Measurements from ENCODE around the gene FLVCR2. TPM values are rescaled to one million over a fixed set of nuclear protein-coding genes. Genes with fewer than 3 reads are reported as not detected.

Gene FLVCR2
- total RNA-seq, 1 donor from 2014 or later: 3.7 TPM

GRCh38 chr14:75626396-75626795 lies 48.0 kb downstream of the FLVCR2 start:
- H3K4me3 ChIP-seq: no peak overlapping the region
- H3K9me3 ChIP-seq: no peaks in the 10 kb centered on the region
- no peaks in the 10 kb centered on the region for H3K36me3 ChIP-seq
- intact Hi-C loops (cut with DNase I): no loop called here
- DNase-seq (ENCODE audit: extremely low spot score in 2 of 2): no peak
- no peaks in the 10 kb centered on the region for H3K4me1 ChIP-seq
- no peaks in the 10 kb centered on the region for H3K27me3 ChIP-seq
- H3K27ac ChIP-seq: no peak overlapping the region
- no peak for TF ChIP-seq POLR2AphosphoS5 (IDR thresholded peaks at IDR 0.05; ENCODE audit: insufficient read depth in 1 of 2, low read depth in 1 of 2)

GRCh38 chr14:75626863-75627262 lies 48.4 kb downstream of the FLVCR2 start:
- Histone ChIP-seq H3K4me3 (no peak overlapping the region), H3K36me3 (no peaks in the 10 kb centered on the region), H3K9me3 (no peaks in the 10 kb centered on the region), H3K4me1 (no peaks in the 10 kb centered on the region), H3K27me3 (no peaks in the 10 kb centered on the region), H3K27ac (no peak overlapping the region)
- DNase-seq (ENCODE audit: extremely low spot score in 2 of 2): no peak
- intact Hi-C loops (cut with DNase I): no loop called here
- no peak for TF ChIP-seq CTCF (IDR thresholded peaks at IDR 0.05)
- TF ChIP-seq POLR2AphosphoS5 (IDR thresholded peaks at IDR 0.05; ENCODE audit: insufficient read depth in 1 of 2, low read depth in 1 of 2): no peak
- TF ChIP-seq POLR2A (IDR thresholded peaks at IDR 0.05): no peak

GRCh38 chr14:75627406-75627805 lies 49.0 kb downstream of the FLVCR2 start:
- intact Hi-C loops (cut with DNase I): no loop called here
- Histone ChIP-seq H3K4me1 (no peaks in the 10 kb centered on the region), H3K4me3 (no peak overlapping the region), H3K27ac (no peak overlapping the region), H3K27me3 (no peaks in the 10 kb centered on the region), H3K36me3 (no peaks in the 10 kb centered on the region), H3K9me3 (no peaks in the 10 kb centered on the region)
- no peak for TF ChIP-seq CTCF (IDR thresholded peaks at IDR 0.05)
- no peak for TF ChIP-seq POLR2AphosphoS5 (IDR thresholded peaks at IDR 0.05; ENCODE audit: insufficient read depth in 1 of 2, low read depth in 1 of 2)
- TF ChIP-seq POLR2A (IDR thresholded peaks at IDR 0.05): no peak
- DNase-seq (ENCODE audit: extremely low spot score in 2 of 2): no peak

- Histone ChIP-seq H3K27me3 (no peaks in the 10 kb centered on the region), H3K36me3 (no peaks in the 10 kb centered on the region), H3K27ac (no peak overlapping the region), H3K9me3 (no peaks in the 10 kb centered on the region), H3K4me3 (no peak overlapping the region), H3K4me1 (no peaks in the 10 kb centered on the region)
- no peak for TF ChIP-seq POLR2A (IDR thresholded peaks at IDR 0.05)
- no peak for TF ChIP-seq CTCF (IDR thresholded peaks at IDR 0.05)
- TF ChIP-seq POLR2AphosphoS5 (IDR thresholded peaks at IDR 0.05; ENCODE audit: insufficient read depth in 1 of 2, low read depth in 1 of 2): no peak
- DNase-seq (ENCODE audit: extremely low spot score in 2 of 2): no peak
- intact Hi-C loops (cut with DNase I): no loop called here
Measured at GRCh38 chr14:75628816-75629215, 50.4 kb downstream of the FLVCR2 start.

GRCh38 chr14:75630695-75631452 lies 52.5 kb downstream of the FLVCR2 start:
- H3K9me3 ChIP-seq: no peaks in the 10 kb centered on the region
- DNase-seq (ENCODE audit: extremely low spot score in 2 of 2): no peak
- intact Hi-C loops (cut with DNase I): no loop called here
- H3K27me3 ChIP-seq: no peaks in the 10 kb centered on the region
- H3K27ac ChIP-seq: no peak overlapping the region
- no peaks in the 10 kb centered on the region for H3K4me1 ChIP-seq
- H3K36me3 ChIP-seq: no peaks in the 10 kb centered on the region
- H3K4me3 ChIP-seq: no peak overlapping the region
- TF ChIP-seq CTCF (IDR thresholded peaks at IDR 0.05): no peak
- no peak for TF ChIP-seq POLR2AphosphoS5 (IDR thresholded peaks at IDR 0.05; ENCODE audit: insufficient read depth in 1 of 2, low read depth in 1 of 2)
- no peak for TF ChIP-seq POLR2A (IDR thresholded peaks at IDR 0.05)

Data from vagina (tissue), 2 donors.